Gastroesophageal sphincter (tissue), 4 donors: ENCODE measurements around the gene CRPPA. TPM values are rescaled to one million over a fixed set of nuclear protein-coding genes. Genes with fewer than 3 reads are reported as not detected.
"Not testable (repeated sequence)": the region's sequence is repeated elsewhere in the genome, so short reads cannot be mapped to it uniquely, and the experiment has no call there.

ENCODE experiments used
- ATAC-seq: fragments of 150-250 bp; one replicate; pipeline ENCODE4 v1.9.1; 2016; ENCODE audit warnings: mild to moderate bottlenecking, moderate library complexity
- H3K27ac ChIP-seq, 4 donors: fragments of 200-600 bp; sonication (generic) in 3 of 4; 1 replicate in 3 of 4; 2 replicates in 1 of 4; pipeline ENCODE4 v1.5.1; 2016 to 2019
- H3K27me3 ChIP-seq: fragments of 200-600 bp; sonication (generic); one replicate; pipeline ENCODE4 v1.5.1; 2019
- H3K36me3 ChIP-seq, 2 donors: fragments of 200-600 bp; sonication (generic); one replicate each; pipeline ENCODE4 v1.5.1; 2019; ENCODE audit warnings: control low read depth in 1 of 2
- H3K4me1 ChIP-seq, 3 donors: fragments of 200-600 bp; sonication (generic); 1 replicate in 2 of 3; 2 replicates in 1 of 3; pipeline ENCODE4 v1.5.1; 2016 to 2019; ENCODE audit warnings: control low read depth in 2 of 3
- H3K4me3 ChIP-seq, 2 donors: fragments of 200-600 bp; sonication (generic); one replicate each; pipeline ENCODE4 v1.5.1; 2019; ENCODE audit warnings: mild to moderate bottlenecking in 1 of 2, moderate library complexity in 1 of 2
- H3K9me3 ChIP-seq, 3 donors: fragments of 200-600 bp; sonication (generic); one replicate each; pipeline ENCODE4 v1.5.1; 2017 to 2019; ENCODE audit warnings: control low read depth in 2 of 3
- CTCF ChIP-seq, 4 experiments: fragments of 200-600 bp in 2 of 4; fragments of 450-650 bp in 2 of 4; sonication (generic) in 1 of 4; IDR thresholded peaks; one replicate each; pipeline ENCODE4 v1.5.1; 2017 to 2019; ENCODE audit warnings: antibody characterized with exemption in 4 of 4, mild to moderate bottlenecking in 2 of 4, moderate library complexity in 2 of 4
- EP300 ChIP-seq: sonication (generic); formaldehyde crosslinking; IDR thresholded peaks from one replicate; pipeline ENCODE4 v1.6.1; 2017; ENCODE audit warnings: antibody characterized with exemption, mild to moderate bottlenecking
- POLR2A ChIP-seq, 2 donors: fragments of 450-650 bp; IDR thresholded peaks; one replicate each; pipeline ENCODE4 v1.6.1; 2017; ENCODE audit warnings: antibody characterized with exemption in 2 of 2, mild to moderate bottlenecking in 2 of 2, moderate library complexity in 1 of 2
- POLR2AphosphoS5 ChIP-seq: sonication (generic); formaldehyde crosslinking; IDR thresholded peaks from one replicate; pipeline ENCODE4 v1.6.1; 2017; ENCODE audit warnings: antibody characterized with exemption
- WGBS, 2 donors: methylation state at CpG; one replicate each; pipeline ENCODE4 v1.1.5; 2018; ENCODE audit warnings: low coverage in 1 of 2; 5-methylcytosine and 5-hydroxymethylcytosine counted together
- small RNA-seq, 4 donors: library from RNA; depleted of rRNA; stranded (forward); fragments of <200 nt; gene quantifications; one replicate each; pipeline ENCODE3, GENCODE V24; 2016
- total RNA-seq, 4 donors: library from RNA; depleted of rRNA; stranded (reverse); fragments of >200 nt; gene quantifications; one replicate each; pipeline ENCODE4 v1.1.0, GENCODE V29; 2016

Gene CRPPA
- total RNA-seq, 4 donors from 2014 or later = 1.8 to 4.7 (median 3.7) TPM

- Histone ChIP-seq H3K36me3 (no peaks in the 10 kb centered on the region), H3K4me3 (no peak overlapping the region), H3K4me1 (no peaks in the 10 kb centered on the region), H3K27me3 (no peaks in the 10 kb centered on the region), H3K27ac (no peak overlapping the region), H3K9me3 (peaks cover 0 to 7% (median 0%) of the 10 kb centered on the region in 3 donors)
- WGBS, 2 donors = 90 to 100% methylated on average over 2 of the region's 2 CpGs
- no peak for TF ChIP-seq POLR2AphosphoS5
- no peak for TF ChIP-seq POLR2A (IDR thresholded peaks at IDR 0.05)
- no peak for TF ChIP-seq EP300
- TF ChIP-seq CTCF (IDR thresholded peaks at IDR 0.05) = no peak
- ATAC-seq = no peak
Measured at GRCh38 chr7:16392990-16393523, 28.3 kb downstream of the CRPPA start.

- not testable (repeated sequence) for H3K27me3 ChIP-seq, H3K4me1 ChIP-seq
Measured at GRCh38 chr7:16383786-16384185, 37.6 kb downstream of the CRPPA start.

GRCh38 chr7:16383103-16383502 is 38.2 kb downstream of the CRPPA start:
- not testable (repeated sequence) for H3K4me1 ChIP-seq, H3K36me3 ChIP-seq, ATAC-seq, H3K9me3 ChIP-seq, H3K27me3 ChIP-seq, H3K4me3 ChIP-seq, H3K27ac ChIP-seq
- WGBS, 2 donors = no CpG with 5 or more reads among the region's 7 CpGs

More at GRCh38 chr7:16383786-16384185, 37.6 kb downstream of the CRPPA start:
- not testable (repeated sequence) for H3K4me3 ChIP-seq, ATAC-seq, H3K27ac ChIP-seq, H3K36me3 ChIP-seq
- 100% methylated on average over 12 of the region's 18 CpGs; no CpG with 5 or more reads in 1 of the 2 donors for WGBS, 2 donors
- H3K9me3 ChIP-seq = peaks cover 0 to 14% (median 0%) of the 10 kb centered on the region in 3 donors

Small RNA genes within 50 kb of the gene (small RNA-seq; reads per million reads assigned to genes)
- 0 reads per million in 4 donors for gene AC005014.3

Other genes with a start within 250 kb of the CRPPA start
- gene SOSTDC1, start 44.2 kb upstream of the CRPPA start, total RNA-seq = 1 to 10 TPM in 2 of 4 donors, under 1 TPM in 1, not detected in 1; 0.87 to 3.4 (median 3.0) TPM
- gene LRRC72, start 105.3 kb upstream of the CRPPA start, total RNA-seq = not detected
- gene ANKMY2, start 224.2 kb upstream of the CRPPA start, total RNA-seq = 10 to 100 TPM; 13.2 to 37.9 (median 25.3) TPM
- gene BZW2, start 224.6 kb upstream of the CRPPA start, total RNA-seq = 10 to 100 TPM; 43.6 to 82.4 (median 64.8) TPM